HepG2 (cell line): ENCODE data around the gene ZDHHC19. TPM values are rescaled to one million over a fixed set of nuclear protein-coding genes. Genes with fewer than 3 reads are reported as not detected.
A peak's percentile ranks its signal among the peaks of the same experiment; 100 is the strongest.

Experiments
- AGO2 ChIP-seq: fragments of 200-400 bp; formaldehyde crosslinking; optimal IDR thresholded peaks from 2 replicates; pipeline ENCODE3; 2017; ENCODE audit warnings: mild to moderate bottlenecking, low read depth, low read length, moderate library complexity
- CREM ChIP-seq, 2 experiments: sonication (generic) in 1 of 2; formaldehyde crosslinking in 1 of 2; IDR thresholded peaks; 2 replicates each; pipeline versions ENCODE4 v1.4.0 to v1.6.1; 2016 to 2020; ENCODE audit warnings: antibody characterized with exemption in 1 of 2, mild to moderate bottlenecking in 1 of 2, missing genetic modification reagents in 1 of 2
- HNRNPH1 ChIP-seq: fragments of 200-400 bp; formaldehyde crosslinking; optimal IDR thresholded peaks from 2 replicates; pipeline ENCODE3; 2017; ENCODE audit warnings: mild to moderate bottlenecking, low read depth, low read length
- KLF12 ChIP-seq: sonication (generic); formaldehyde crosslinking; IDR thresholded peaks from 2 replicates; pipeline ENCODE4 v1.4.0; 2020; ENCODE audit warnings: missing genetic modification reagents, borderline replicate concordance
- KLF16 ChIP-seq, 2 experiments: sonication (generic) in 1 of 2; formaldehyde crosslinking in 1 of 2; IDR thresholded peaks; 2 replicates each; pipeline versions ENCODE4 v1.6.1 to v1.8.0; 2016 to 2023; ENCODE audit warnings: missing genetic modification reagents in 2 of 2, missing compliant biosample characterization in 1 of 2
- KMT2B ChIP-seq: IDR thresholded peaks from 2 replicates; pipeline ENCODE4 v1.6.1; 2016; ENCODE audit warnings: missing genetic modification reagents, missing compliant biosample characterization
- POLR2A ChIP-seq, 2 experiments: IDR thresholded peaks; 2 replicates each; pipeline ENCODE4 v1.6.1; 2011; ENCODE audit warnings: low read depth in 2 of 2, low read length in 2 of 2, mild to moderate bottlenecking in 1 of 2, moderate library complexity in 1 of 2; ENCODE audit not compliant: insufficient read depth in 1 of 2
- POLR2AphosphoS2 ChIP-seq: IDR thresholded peaks from 2 replicates; pipeline ENCODE4 v1.6.1; 2011; ENCODE audit warnings: low read depth, low read length, improper control_type of control experiment
- RARG ChIP-seq: sonication (generic); formaldehyde crosslinking; IDR thresholded peaks from 2 replicates; pipeline ENCODE4 v1.4.0; 2020; ENCODE audit warnings: low read depth, mild to moderate bottlenecking, missing genetic modification reagents
- SKI ChIP-seq: fragments of 450-650 bp; IDR thresholded peaks from one replicate; pipeline ENCODE4 v1.6.1; 2018; ENCODE audit warnings: mild to moderate bottlenecking; ENCODE audit not compliant: partially characterized antibody
- SP5 ChIP-seq: IDR thresholded peaks from 2 replicates; pipeline ENCODE4 v1.6.1; 2016; ENCODE audit warnings: low read depth, borderline replicate concordance
- SYNCRIP ChIP-seq: fragments of 200-400 bp; formaldehyde crosslinking; IDR thresholded peaks from 2 replicates; pipeline ENCODE4 v1.6.1; 2018; ENCODE audit warnings: mild to moderate bottlenecking, low read depth, low read length; ENCODE audit not compliant: insufficient read depth
- YY1 ChIP-seq: IDR thresholded peaks from 2 replicates; pipeline ENCODE4 v1.6.1; 2011; ENCODE audit warnings: low read length, low read depth, moderate library complexity, mild to moderate bottlenecking; ENCODE audit not compliant: insufficient read depth, insufficient replicate concordance
- ZC3H4 ChIP-seq: sonication (generic); formaldehyde crosslinking; IDR thresholded peaks from 2 replicates; pipeline ENCODE4 v1.4.0; 2020; ENCODE audit warnings: missing genetic modification reagents, borderline replicate concordance
- ZNF331 ChIP-seq: sonication (generic); formaldehyde crosslinking; IDR thresholded peaks from 2 replicates; pipeline ENCODE4 v1.4.0; 2020; ENCODE audit warnings: missing genetic modification reagents
- ZNF33A ChIP-seq: sonication (generic); formaldehyde crosslinking; IDR thresholded peaks from 2 replicates; pipeline ENCODE4 v1.5.1; 2020; ENCODE audit warnings: missing genetic modification reagents, mild to moderate bottlenecking, moderate library complexity, borderline replicate concordance
- ZNF34 ChIP-seq: sonication (generic); formaldehyde crosslinking; IDR thresholded peaks from 2 replicates; pipeline ENCODE4 v1.4.0; 2020; ENCODE audit warnings: mild to moderate bottlenecking, missing genetic modification reagents, borderline replicate concordance
- ZNF431 ChIP-seq: sonication (generic); formaldehyde crosslinking; IDR thresholded peaks from 2 replicates; pipeline ENCODE4 v1.9.0; 2022; ENCODE audit warnings: missing genetic modification reagents, low read depth, mild to moderate bottlenecking, borderline replicate concordance
- ZNF776 ChIP-seq: sonication (generic); formaldehyde crosslinking; IDR thresholded peaks from 2 replicates; pipeline ENCODE4 v1.4.0; 2020; ENCODE audit warnings: mild to moderate bottlenecking, missing genetic modification reagents
- polyA plus RNA-seq, 8 experiments: library from polyadenylated mRNA; depleted of rRNA in 3 of 8; stranded (reverse) in 7 of 8; unstranded in 1 of 8; fragments of >200 nt; fragmentation: Illumina TruSeq in 4 of 8; extraction: Trizol in 4 of 8; gene quantifications; 2 replicates each; pipeline versions ENCODE4 v1.2.1 to v1.2.3, GENCODE V29; 2011 to 2016; ENCODE audit warnings: low read depth in 4 of 8, missing spikeins in 1 of 8, mixed read lengths in 1 of 8; ENCODE audit not compliant: insufficient read depth in 1 of 8
- total RNA-seq, 5 experiments: library from RNA; depleted of rRNA; stranded (reverse); fragments of >200 nt; fragmentation: Illumina TruSeq; extraction: Trizol; gene quantifications; 2 replicates each; pipeline ENCODE4 v1.2.3, GENCODE V29; 2016; ENCODE audit warnings: low read depth in 1 of 5
- TF ChIP-seq, protein P1 (sequence below): sonication (generic); formaldehyde crosslinking; IDR thresholded peaks from 2 replicates; pipeline ENCODE4 v1.4.0; 2020; ENCODE audit warnings: missing genetic modification reagents
- TF ChIP-seq, protein P2 (sequence below): sonication (generic); formaldehyde crosslinking; IDR thresholded peaks from 2 replicates; pipeline ENCODE4 v1.4.0; 2020; ENCODE audit warnings: mild to moderate bottlenecking, missing genetic modification reagents
- TF ChIP-seq, protein P3 (sequence below): IDR thresholded peaks from 2 replicates; pipeline ENCODE4 v1.6.1; 2012; ENCODE audit warnings: inconsistent platforms
- TF ChIP-seq, protein P4 (sequence below): sonication (generic); formaldehyde crosslinking; IDR thresholded peaks from 2 replicates; pipeline ENCODE4 v1.5.0; 2020; ENCODE audit warnings: mild to moderate bottlenecking, missing genetic modification reagents
- TF ChIP-seq, protein P5 (sequence below): sonication (generic); formaldehyde crosslinking; IDR thresholded peaks from 2 replicates; pipeline ENCODE4 v1.5.0; 2020; ENCODE audit warnings: missing genetic modification reagents

The ZDHHC19 gene
- total and polyA plus RNA-seq, 2 of the 13 experiments (the other 11 are each of a cell fraction or from before 2014, with no cell fraction given) = 0.22 to 0.53 TPM

DNA sequence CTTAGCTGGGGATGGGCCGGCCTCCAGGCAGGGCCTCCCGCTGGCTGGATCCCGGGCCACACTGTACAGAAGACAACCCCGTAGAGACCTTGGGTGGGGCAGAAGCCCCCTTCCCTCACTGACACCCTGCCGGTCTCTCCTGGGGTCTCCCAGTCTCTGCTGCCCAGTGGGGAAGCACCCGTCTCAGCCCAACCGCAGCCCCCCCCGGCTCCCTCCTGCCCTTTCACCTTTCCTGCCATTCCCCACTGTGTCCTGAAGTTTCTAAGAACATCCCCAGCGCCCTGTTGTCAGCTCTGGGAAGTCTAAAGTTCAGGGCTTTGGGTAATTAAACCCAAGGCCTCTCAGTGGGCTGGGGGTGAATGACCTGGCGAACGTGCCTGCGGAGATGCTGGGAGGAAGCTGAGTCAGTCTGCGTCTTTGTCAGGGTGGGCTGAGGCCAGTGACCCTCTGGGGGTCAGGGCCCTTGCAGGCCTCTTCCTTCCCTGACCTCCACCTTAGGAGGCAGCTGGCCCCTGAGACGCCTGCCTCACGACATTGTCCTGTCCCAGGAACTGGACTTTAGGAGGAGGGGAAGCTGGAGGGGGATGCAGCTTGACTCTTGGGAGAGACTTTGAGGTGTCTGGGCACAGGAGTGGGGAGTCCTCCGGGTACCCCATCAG is 3.7 kb upstream of the ZDHHC19 start (continued):
- TF ChIP-seq, protein P1, sequence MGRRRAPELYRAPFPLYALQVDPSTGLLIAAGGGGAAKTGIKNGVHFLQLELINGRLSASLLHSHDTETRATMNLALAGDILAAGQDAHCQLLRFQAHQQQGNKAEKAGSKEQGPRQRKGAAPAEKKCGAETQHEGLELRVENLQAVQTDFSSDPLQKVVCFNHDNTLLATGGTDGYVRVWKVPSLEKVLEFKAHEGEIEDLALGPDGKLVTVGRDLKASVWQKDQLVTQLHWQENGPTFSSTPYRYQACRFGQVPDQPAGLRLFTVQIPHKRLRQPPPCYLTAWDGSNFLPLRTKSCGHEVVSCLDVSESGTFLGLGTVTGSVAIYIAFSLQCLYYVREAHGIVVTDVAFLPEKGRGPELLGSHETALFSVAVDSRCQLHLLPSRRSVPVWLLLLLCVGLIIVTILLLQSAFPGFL = no peak
- TF ChIP-seq KLF16 (CRISPR knock-in tag; IDR thresholded peaks at IDR 0.05) = peak in 1 of 2 experiments; percentile 80; a peak in 2 of 4 replicates
- no peak for TF ChIP-seq AGO2
- TF ChIP-seq ZC3H4 = no peak
- TF ChIP-seq, protein P2, sequence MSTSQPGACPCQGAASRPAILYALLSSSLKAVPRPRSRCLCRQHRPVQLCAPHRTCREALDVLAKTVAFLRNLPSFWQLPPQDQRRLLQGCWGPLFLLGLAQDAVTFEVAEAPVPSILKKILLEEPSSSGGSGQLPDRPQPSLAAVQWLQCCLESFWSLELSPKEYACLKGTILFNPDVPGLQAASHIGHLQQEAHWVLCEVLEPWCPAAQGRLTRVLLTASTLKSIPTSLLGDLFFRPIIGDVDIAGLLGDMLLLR = no peak; the same call in 1 of the 2 replicates
- TF ChIP-seq ZNF34 (CRISPR knock-in tag) = no peak
- peak; percentile 5 for TF ChIP-seq YY1
- TF ChIP-seq, protein P3, sequence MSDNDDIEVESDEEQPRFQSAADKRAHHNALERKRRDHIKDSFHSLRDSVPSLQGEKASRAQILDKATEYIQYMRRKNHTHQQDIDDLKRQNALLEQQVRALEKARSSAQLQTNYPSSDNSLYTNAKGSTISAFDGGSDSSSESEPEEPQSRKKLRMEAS = peak; percentile 73
- TF ChIP-seq, protein P4, sequence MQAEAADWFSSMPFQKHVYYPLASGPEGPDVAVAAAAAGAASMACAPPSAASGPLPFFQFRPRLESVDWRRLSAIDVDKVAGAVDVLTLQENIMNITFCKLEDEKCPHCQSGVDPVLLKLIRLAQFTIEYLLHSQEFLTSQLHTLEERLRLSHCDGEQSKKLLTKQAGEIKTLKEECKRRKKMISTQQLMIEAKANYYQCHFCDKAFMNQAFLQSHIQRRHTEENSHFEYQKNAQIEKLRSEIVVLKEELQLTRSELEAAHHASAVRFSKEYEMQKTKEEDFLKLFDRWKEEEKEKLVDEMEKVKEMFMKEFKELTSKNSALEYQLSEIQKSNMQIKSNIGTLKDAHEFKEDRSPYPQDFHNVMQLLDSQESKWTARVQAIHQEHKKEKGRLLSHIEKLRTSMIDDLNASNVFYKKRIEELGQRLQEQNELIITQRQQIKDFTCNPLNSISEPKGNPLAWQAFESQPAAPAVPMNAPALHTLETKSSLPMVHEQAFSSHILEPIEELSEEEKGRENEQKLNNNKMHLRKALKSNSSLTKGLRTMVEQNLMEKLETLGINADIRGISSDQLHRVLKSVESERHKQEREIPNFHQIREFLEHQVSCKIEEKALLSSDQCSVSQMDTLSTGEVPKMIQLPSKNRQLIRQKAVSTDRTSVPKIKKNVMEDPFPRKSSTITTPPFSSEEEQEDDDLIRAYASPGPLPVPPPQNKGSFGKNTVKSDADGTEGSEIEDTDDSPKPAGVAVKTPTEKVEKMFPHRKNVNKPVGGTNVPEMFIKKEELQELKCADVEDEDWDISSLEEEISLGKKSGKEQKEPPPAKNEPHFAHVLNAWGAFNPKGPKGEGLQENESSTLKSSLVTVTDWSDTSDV (CRISPR knock-in tag) = no peak
- TF ChIP-seq SKI = peak; percentile 81
- no peak for TF ChIP-seq KLF12 (CRISPR knock-in tag)
- no peak for TF ChIP-seq HNRNPH1
- no peak for TF ChIP-seq ZNF33A (CRISPR knock-in tag)
- no peak; a peak in 1 of 4 replicates for TF ChIP-seq POLR2A (IDR thresholded peaks at IDR 0.05; ENCODE audit: insufficient read depth in 1 of 2, low read depth in 2 of 2, low read length in 2 of 2)
- no peak for TF ChIP-seq POLR2AphosphoS2
- no peak for TF ChIP-seq SYNCRIP
- no peak for TF ChIP-seq SP5 (CRISPR knock-in tag)
- TF ChIP-seq, protein P5, sequence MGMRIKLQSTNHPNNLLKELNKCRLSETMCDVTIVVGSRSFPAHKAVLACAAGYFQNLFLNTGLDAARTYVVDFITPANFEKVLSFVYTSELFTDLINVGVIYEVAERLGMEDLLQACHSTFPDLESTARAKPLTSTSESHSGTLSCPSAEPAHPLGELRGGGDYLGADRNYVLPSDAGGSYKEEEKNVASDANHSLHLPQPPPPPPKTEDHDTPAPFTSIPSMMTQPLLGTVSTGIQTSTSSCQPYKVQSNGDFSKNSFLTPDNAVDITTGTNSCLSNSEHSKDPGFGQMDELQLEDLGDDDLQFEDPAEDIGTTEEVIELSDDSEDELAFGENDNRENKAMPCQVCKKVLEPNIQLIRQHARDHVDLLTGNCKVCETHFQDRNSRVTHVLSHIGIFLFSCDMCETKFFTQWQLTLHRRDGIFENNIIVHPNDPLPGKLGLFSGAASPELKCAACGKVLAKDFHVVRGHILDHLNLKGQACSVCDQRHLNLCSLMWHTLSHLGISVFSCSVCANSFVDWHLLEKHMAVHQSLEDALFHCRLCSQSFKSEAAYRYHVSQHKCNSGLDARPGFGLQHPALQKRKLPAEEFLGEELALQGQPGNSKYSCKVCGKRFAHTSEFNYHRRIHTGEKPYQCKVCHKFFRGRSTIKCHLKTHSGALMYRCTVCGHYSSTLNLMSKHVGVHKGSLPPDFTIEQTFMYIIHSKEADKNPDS (CRISPR knock-in tag) = 0 out of 2 replicates have a peak, but pooled peaks have one; percentile 32
- TF ChIP-seq RARG = no peak
- peak; percentile 80 for TF ChIP-seq CREM (IDR thresholded peaks at IDR 0.05)
- no peak for TF ChIP-seq CREM (CRISPR knock-in tag; IDR thresholded peaks at IDR 0.05)
- TF ChIP-seq KMT2B (CRISPR knock-in tag) = peak; percentile 36; the same call in 1 of the 2 replicates
- no peak for TF ChIP-seq ZNF776 (CRISPR knock-in tag)
- TF ChIP-seq ZNF431 = peak; percentile 57; the same call in 1 of the 2 replicates
- 0 out of 2 replicates have a peak, but pooled peaks have one; percentile 30 for TF ChIP-seq ZNF331 (CRISPR knock-in tag)
